ENCODE measurements around the gene MYOG. TPM values are rescaled to one million over a fixed set of nuclear protein-coding genes. Genes with fewer than 3 reads are reported as not detected.

Gene MYOG
- total and polyA plus RNA-seq, 4 donors = 0.11 to 0.69 (median 0.29) TPM; not detected in 1

GRCh38 chr1:203072911-203073310, 12.9 kb downstream of the MYOG start:
- H3K36me3 ChIP-seq (ENCODE audit: control insufficient read depth, insufficient read depth, low read length) = peaks cover 28% of the 10 kb centered on the region
- H3K27me3 ChIP-seq (ENCODE audit: control insufficient read depth, insufficient read depth, low read length) = peaks cover 10% of the 10 kb centered on the region
- no peak overlapping the region for H3K27ac ChIP-seq (ENCODE audit: low read depth, low read length)
- no peak overlapping the region for H3K4me3 ChIP-seq (ENCODE audit: low read depth, low read length)
- no peaks in the 10 kb centered on the region for H3K9me3 ChIP-seq (ENCODE audit: control insufficient read depth, insufficient read depth, low read length)
- peaks cover 26% of the 10 kb centered on the region for H3K4me1 ChIP-seq (ENCODE audit: control insufficient read depth, insufficient read depth, low read length)
- WGBS (ENCODE audit: insufficient coverage) = 100% methylated on average over 2 of the region's 3 CpGs
- no peak for DNase-seq (ENCODE audit: low read depth in 4 of 6, low spot score in 6 of 6)

DNA sequence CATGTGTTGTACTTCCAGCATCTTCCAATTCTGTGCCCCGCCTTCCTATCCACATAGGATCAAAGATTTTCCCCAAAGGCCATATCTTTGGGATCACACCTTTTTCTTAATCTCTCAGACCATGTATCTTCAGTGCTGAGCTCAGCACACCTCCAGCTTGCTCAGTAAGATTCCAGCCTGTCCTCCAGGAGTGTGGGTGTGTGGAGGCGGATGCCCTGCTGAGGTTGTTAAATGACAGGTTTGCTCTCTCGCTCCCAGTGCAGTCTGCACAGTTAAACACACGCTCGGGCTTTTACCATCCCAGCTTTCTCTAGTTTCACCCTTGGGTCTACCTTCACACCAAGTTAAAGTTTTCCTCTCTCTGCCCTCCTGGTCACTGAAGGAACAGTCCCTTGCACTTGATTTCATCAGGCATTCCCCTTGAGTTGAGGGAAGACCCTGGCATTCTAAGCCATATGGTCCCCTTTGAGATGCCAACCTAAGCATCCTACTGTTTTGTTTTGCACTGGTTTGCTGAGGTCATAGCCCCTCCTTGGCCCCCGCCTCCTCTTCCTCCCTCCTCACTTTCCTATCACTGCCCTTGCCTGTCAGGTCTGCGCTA, 13.7 kb downstream of the MYOG start:
- Histone ChIP-seq H3K4me1 (ENCODE audit: control insufficient read depth, insufficient read depth, low read length) (peaks cover 26% of the 10 kb centered on the region), H3K4me3 (ENCODE audit: low read depth, low read length) (no peak overlapping the region), H3K27ac (ENCODE audit: low read depth, low read length) (no peak overlapping the region), H3K27me3 (ENCODE audit: control insufficient read depth, insufficient read depth, low read length) (peaks cover 10% of the 10 kb centered on the region), H3K36me3 (ENCODE audit: control insufficient read depth, insufficient read depth, low read length) (peaks cover 34% of the 10 kb centered on the region), H3K9me3 (ENCODE audit: control insufficient read depth, insufficient read depth, low read length) (no peaks in the 10 kb centered on the region)
- no peak for DNase-seq (ENCODE audit: low read depth in 4 of 6, low spot score in 6 of 6)
- 78% methylated on average over 6 of the region's 7 CpGs for WGBS (ENCODE audit: insufficient coverage)

- 19% methylated on average over 3 of the region's 4 CpGs for WGBS (ENCODE audit: insufficient coverage)
- H3K4me3 ChIP-seq (ENCODE audit: low read depth, low read length) = no peak overlapping the region
- peaks cover 27% of the 10 kb centered on the region for H3K36me3 ChIP-seq (ENCODE audit: control insufficient read depth, insufficient read depth, low read length)
- peaks cover 2% of the 10 kb centered on the region for H3K27me3 ChIP-seq (ENCODE audit: control insufficient read depth, insufficient read depth, low read length)
- no peaks in the 10 kb centered on the region for H3K9me3 ChIP-seq (ENCODE audit: control insufficient read depth, insufficient read depth, low read length)
- DNase-seq (ENCODE audit: low read depth in 4 of 6, low spot score in 6 of 6) = peak in 3 of 6 donors; percentile 20 to 55 (median 42)
- H3K27ac ChIP-seq (ENCODE audit: low read depth, low read length) = no peak overlapping the region
- peaks cover 21% of the 10 kb centered on the region for H3K4me1 ChIP-seq (ENCODE audit: control insufficient read depth, insufficient read depth, low read length)
Measured at GRCh38 chr1:203069030-203069747, 16.6 kb downstream of the MYOG start.

DNA sequence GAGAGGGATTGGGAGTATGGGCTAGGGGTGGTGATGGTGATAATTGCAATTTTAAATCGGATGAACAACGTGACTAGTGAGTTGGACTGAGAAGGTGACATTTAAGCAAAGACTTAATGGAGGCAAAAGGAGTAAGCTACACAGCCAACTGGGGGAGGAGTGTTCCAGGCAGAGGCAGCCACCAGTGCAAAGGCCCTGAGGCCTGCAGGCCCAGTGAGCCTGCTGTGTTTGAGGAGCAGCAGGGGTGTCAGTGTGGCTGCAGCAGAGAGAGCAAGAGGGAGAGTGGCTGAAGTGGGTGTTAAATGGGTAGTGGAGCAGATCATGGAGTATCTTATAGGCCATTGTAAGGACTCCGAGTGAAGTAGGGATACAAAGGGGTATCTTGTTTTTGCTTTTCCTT, 18.8 kb downstream of the MYOG start:
- 100% methylated on average over 2 of the region's 3 CpGs for WGBS (ENCODE audit: insufficient coverage)
- peaks cover under 1% of the 10 kb centered on the region for H3K27me3 ChIP-seq (ENCODE audit: control insufficient read depth, insufficient read depth, low read length)
- H3K4me1 ChIP-seq (ENCODE audit: control insufficient read depth, insufficient read depth, low read length) = peaks cover 21% of the 10 kb centered on the region
- DNase-seq (ENCODE audit: low read depth in 4 of 6, low spot score in 6 of 6) = no peak
- H3K27ac ChIP-seq (ENCODE audit: low read depth, low read length) = no peak overlapping the region
- H3K36me3 ChIP-seq (ENCODE audit: control insufficient read depth, insufficient read depth, low read length) = peaks cover 32% of the 10 kb centered on the region
- no peaks in the 10 kb centered on the region for H3K9me3 ChIP-seq (ENCODE audit: control insufficient read depth, insufficient read depth, low read length)
- H3K4me3 ChIP-seq (ENCODE audit: low read depth, low read length) = no peak overlapping the region

DNA sequence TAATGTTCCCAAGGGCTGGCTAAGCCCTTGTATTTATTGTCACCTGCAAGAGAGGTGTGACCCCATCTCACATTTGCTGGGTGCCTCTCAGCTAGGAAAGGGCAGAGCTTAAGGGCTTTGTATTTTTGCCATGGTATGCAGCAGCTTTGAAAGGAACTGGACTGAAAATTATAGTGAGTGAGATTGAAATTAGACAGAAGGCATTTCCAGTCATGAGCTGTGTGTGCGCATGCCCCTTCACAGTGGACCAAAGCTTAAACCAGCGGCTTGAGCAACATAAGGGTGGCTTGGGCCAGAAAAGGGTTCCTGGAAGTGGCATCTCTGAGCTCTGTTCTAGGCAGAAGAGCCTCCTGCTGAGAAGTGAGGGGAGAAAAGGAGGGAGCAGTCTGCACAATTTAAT, 19.8 kb downstream of the MYOG start:
- Histone ChIP-seq H3K4me3 (ENCODE audit: low read depth, low read length) (no peak overlapping the region), H3K4me1 (ENCODE audit: control insufficient read depth, insufficient read depth, low read length) (peaks cover 21% of the 10 kb centered on the region), H3K36me3 (ENCODE audit: control insufficient read depth, insufficient read depth, low read length) (peaks cover 37% of the 10 kb centered on the region), H3K27ac (ENCODE audit: low read depth, low read length) (no peak overlapping the region), H3K9me3 (ENCODE audit: control insufficient read depth, insufficient read depth, low read length) (no peaks in the 10 kb centered on the region), H3K27me3 (ENCODE audit: control insufficient read depth, insufficient read depth, low read length) (no peaks in the 10 kb centered on the region)
- 57% methylated on average over 2 of the region's 2 CpGs for WGBS (ENCODE audit: insufficient coverage)
- DNase-seq (ENCODE audit: low read depth in 4 of 6, low spot score in 6 of 6) = no peak

DNA sequence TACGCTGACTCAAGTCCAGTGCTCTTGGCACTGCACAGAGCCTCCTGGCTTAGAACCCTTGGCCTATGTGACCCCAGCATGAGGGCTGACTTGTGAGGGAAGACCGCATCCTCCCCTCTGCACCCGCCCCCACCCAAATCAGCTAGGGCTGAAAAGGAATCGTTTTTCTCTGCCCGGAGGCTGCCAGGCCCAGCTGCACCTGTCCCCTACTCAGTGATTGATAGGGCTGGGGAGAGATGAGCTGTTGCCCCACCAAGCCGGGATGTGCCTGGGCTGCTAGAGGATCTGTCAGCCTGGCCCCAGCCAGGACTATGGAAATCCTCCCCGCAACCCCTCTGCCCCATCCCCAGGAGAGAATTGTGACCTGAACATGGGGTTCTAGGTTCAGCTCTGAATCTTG, 20.6 kb downstream of the MYOG start:
- no peaks in the 10 kb centered on the region for H3K9me3 ChIP-seq (ENCODE audit: control insufficient read depth, insufficient read depth, low read length)
- peaks cover 43% of the 10 kb centered on the region for H3K36me3 ChIP-seq (ENCODE audit: control insufficient read depth, insufficient read depth, low read length)
- 90% methylated on average over 1 of the region's 7 CpGs for WGBS (ENCODE audit: insufficient coverage)
- DNase-seq (ENCODE audit: low read depth in 4 of 6, low spot score in 6 of 6) = no peak
- no peak overlapping the region for H3K27ac ChIP-seq (ENCODE audit: low read depth, low read length)
- H3K4me1 ChIP-seq (ENCODE audit: control insufficient read depth, insufficient read depth, low read length) = peaks cover 21% of the 10 kb centered on the region
- no peak overlapping the region for H3K4me3 ChIP-seq (ENCODE audit: low read depth, low read length)
- no peaks in the 10 kb centered on the region for H3K27me3 ChIP-seq (ENCODE audit: control insufficient read depth, insufficient read depth, low read length)

GRCh38 chr1:203063287-203063686, 22.5 kb downstream of the MYOG start:
- H3K36me3 ChIP-seq (ENCODE audit: control insufficient read depth, insufficient read depth, low read length) = peaks cover 53% of the 10 kb centered on the region
- no peak overlapping the region for H3K27ac ChIP-seq (ENCODE audit: low read depth, low read length)
- no peak overlapping the region for H3K4me3 ChIP-seq (ENCODE audit: low read depth, low read length)
- 91% methylated on average over 5 of the region's 8 CpGs for WGBS (ENCODE audit: insufficient coverage)
- H3K27me3 ChIP-seq (ENCODE audit: control insufficient read depth, insufficient read depth, low read length) = no peaks in the 10 kb centered on the region
- H3K4me1 ChIP-seq (ENCODE audit: control insufficient read depth, insufficient read depth, low read length) = peaks cover 16% of the 10 kb centered on the region
- DNase-seq (ENCODE audit: low read depth in 4 of 6, low spot score in 6 of 6) = no peak
- H3K9me3 ChIP-seq (ENCODE audit: control insufficient read depth, insufficient read depth, low read length) = no peaks in the 10 kb centered on the region

- H3K9me3 ChIP-seq (ENCODE audit: control insufficient read depth, insufficient read depth, low read length) = no peaks in the 10 kb centered on the region
- no peak overlapping the region for H3K27ac ChIP-seq (ENCODE audit: low read depth, low read length)
- WGBS (ENCODE audit: insufficient coverage) = 94% methylated on average over 11 of the region's 11 CpGs
- peaks cover 61% of the 10 kb centered on the region for H3K36me3 ChIP-seq (ENCODE audit: control insufficient read depth, insufficient read depth, low read length)
- DNase-seq (ENCODE audit: low read depth in 4 of 6, low spot score in 6 of 6) = no peak
- peaks cover 19% of the 10 kb centered on the region for H3K4me1 ChIP-seq (ENCODE audit: control insufficient read depth, insufficient read depth, low read length)
- H3K27me3 ChIP-seq (ENCODE audit: control insufficient read depth, insufficient read depth, low read length) = no peaks in the 10 kb centered on the region
- no peak overlapping the region for H3K4me3 ChIP-seq (ENCODE audit: low read depth, low read length)
Measured at GRCh38 chr1:203060115-203060514, 25.7 kb downstream of the MYOG start.

GRCh38 chr1:203059485-203059884, 26.3 kb downstream of the MYOG start:
- Histone ChIP-seq H3K36me3 (ENCODE audit: control insufficient read depth, insufficient read depth, low read length) (peaks cover 60% of the 10 kb centered on the region), H3K4me1 (ENCODE audit: control insufficient read depth, insufficient read depth, low read length) (peaks cover 14% of the 10 kb centered on the region), H3K4me3 (ENCODE audit: low read depth, low read length) (no peak overlapping the region), H3K27ac (ENCODE audit: low read depth, low read length) (no peak overlapping the region), H3K9me3 (ENCODE audit: control insufficient read depth, insufficient read depth, low read length) (no peaks in the 10 kb centered on the region), H3K27me3 (ENCODE audit: control insufficient read depth, insufficient read depth, low read length) (no peaks in the 10 kb centered on the region)
- WGBS (ENCODE audit: insufficient coverage) = 86% methylated on average over 2 of the region's 2 CpGs
- DNase-seq (ENCODE audit: low read depth in 4 of 6, low spot score in 6 of 6) = no peak

DNA sequence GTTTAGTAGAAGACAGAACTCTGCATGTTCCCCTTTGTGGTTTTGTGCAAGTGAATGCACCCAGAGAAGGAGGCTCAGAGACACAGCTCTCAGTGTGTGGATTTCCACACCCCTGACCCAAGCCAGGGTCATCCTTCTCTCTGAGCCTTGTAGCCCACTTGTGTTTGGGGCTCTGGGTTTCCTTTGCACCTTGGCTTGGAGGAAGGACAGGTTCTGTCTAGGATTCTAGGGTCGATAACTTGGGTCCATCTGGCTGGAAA, 27.2 kb downstream of the MYOG start:
- peaks cover 59% of the 10 kb centered on the region for H3K36me3 ChIP-seq (ENCODE audit: control insufficient read depth, insufficient read depth, low read length)
- H3K4me3 ChIP-seq (ENCODE audit: low read depth, low read length) = no peak overlapping the region
- 100% methylated on average over 1 of the region's 1 CpG for WGBS (ENCODE audit: insufficient coverage)
- H3K27ac ChIP-seq (ENCODE audit: low read depth, low read length) = no peak overlapping the region
- peaks cover 12% of the 10 kb centered on the region for H3K4me1 ChIP-seq (ENCODE audit: control insufficient read depth, insufficient read depth, low read length)
- DNase-seq (ENCODE audit: low read depth in 4 of 6, low spot score in 6 of 6) = no peak
- H3K9me3 ChIP-seq (ENCODE audit: control insufficient read depth, insufficient read depth, low read length) = no peaks in the 10 kb centered on the region
- H3K27me3 ChIP-seq (ENCODE audit: control insufficient read depth, insufficient read depth, low read length) = no peaks in the 10 kb centered on the region

Data from spinal cord (tissue), 10 donors.